LNCAP (cell line): ENCODE measurements around the gene OR1L6.

ENCODE experiments used
- TF ChIP-seq, protein P1 (sequence below): fragments of 450-650 bp; IDR thresholded peaks from 2 replicates; pipeline ENCODE4 v1.5.1; 2017; ENCODE audit warnings: mild to moderate bottlenecking

OR1L6 gene

DNA sequence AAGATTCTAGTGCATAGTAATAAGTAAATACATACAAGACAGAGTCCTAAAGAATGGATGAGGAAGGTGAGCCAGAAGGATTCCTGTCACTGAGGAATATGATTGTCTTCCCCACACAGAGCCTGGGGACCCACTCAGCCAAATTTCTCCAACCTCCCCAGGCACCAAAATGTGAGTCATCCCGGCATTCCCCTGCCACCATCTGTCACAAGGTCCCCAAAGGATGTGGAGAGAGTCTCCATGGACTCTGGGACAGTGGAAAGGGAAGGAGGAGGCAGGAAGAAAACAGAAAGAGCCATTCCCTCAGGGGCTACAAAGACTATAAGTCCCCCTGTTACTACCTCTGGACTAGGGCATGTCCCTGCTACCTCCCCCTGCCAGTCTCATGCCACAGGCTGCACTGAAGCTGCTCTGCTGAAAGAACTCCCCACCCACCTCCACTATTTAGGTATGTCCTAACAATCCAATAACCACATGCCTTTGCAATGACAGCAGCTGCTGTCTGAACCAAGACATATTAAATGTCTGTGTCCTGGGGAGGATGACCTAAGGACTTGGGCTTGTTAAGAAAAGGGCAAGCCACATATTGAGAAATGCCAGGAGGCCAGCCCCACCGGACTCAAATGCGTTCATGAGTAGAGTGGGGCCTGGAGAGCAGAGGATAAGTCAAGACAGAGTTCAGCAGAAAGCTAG is 36.0 kb downstream of the OR1L6 start:
- TF ChIP-seq, protein P1, sequence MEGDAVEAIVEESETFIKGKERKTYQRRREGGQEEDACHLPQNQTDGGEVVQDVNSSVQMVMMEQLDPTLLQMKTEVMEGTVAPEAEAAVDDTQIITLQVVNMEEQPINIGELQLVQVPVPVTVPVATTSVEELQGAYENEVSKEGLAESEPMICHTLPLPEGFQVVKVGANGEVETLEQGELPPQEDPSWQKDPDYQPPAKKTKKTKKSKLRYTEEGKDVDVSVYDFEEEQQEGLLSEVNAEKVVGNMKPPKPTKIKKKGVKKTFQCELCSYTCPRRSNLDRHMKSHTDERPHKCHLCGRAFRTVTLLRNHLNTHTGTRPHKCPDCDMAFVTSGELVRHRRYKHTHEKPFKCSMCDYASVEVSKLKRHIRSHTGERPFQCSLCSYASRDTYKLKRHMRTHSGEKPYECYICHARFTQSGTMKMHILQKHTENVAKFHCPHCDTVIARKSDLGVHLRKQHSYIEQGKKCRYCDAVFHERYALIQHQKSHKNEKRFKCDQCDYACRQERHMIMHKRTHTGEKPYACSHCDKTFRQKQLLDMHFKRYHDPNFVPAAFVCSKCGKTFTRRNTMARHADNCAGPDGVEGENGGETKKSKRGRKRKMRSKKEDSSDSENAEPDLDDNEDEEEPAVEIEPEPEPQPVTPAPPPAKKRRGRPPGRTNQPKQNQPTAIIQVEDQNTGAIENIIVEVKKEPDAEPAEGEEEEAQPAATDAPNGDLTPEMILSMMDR = no peak

DNA sequence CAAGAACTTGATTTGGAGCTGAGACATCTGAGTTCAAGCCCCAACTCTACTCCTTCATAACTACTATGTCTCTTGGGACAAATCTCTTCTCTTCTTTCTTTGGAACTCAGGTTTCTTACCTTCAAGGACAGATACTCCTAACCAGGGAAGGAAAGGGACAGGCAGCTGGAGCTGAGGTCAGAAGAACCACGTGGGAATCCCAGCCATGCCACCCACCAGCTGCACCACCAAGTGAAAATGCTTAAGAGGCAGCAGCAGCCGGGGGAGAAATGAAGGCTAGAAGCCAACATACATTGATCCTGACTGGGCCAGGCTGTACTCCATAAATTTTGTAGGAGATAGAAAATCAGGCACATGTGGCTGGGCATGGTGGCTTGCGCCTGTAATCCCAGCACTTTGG is 37.1 kb downstream of the OR1L6 start:
- TF ChIP-seq, protein P1 = no peak

DNA sequence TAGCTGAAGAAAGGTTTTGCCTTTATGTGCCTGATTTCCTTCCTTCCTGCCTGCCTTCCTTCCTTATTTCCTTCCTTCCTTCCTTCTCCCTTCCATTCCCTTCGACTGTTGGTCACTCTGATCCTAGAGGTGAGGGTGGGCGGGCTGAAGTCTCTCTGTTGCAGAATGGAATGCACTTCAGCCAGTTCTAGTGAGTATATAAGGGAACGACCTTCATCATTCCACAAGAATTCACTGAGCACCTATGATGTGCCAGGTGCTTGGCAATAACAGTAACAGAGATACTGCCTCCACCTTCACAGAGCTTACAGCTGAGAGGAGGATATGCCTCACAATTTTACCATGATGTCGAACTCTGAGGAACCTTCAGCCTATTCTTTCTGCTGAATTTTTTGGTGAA is 37.9 kb downstream of the OR1L6 start:
- TF ChIP-seq, protein P1 = no peak

DNA sequence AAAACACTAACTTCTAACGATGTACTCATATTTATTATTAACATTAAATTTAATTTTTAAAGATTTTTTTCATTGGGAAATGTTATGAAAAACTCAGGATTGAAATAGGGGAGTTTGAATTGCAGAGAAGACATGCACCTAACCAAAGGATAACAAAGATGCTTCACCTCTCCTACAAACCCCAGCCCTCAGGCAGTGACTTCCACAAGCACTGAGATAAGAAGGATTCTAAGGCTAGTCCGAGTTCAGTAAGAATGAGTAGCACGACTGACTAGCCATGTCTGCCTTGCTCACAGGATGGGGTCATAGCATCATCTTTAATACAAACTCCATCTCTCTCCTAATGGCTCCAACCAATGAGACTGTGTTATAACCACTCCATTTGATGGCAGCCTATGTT is 39.6 kb downstream of the OR1L6 start:
- TF ChIP-seq, protein P1 = no peak

DNA sequence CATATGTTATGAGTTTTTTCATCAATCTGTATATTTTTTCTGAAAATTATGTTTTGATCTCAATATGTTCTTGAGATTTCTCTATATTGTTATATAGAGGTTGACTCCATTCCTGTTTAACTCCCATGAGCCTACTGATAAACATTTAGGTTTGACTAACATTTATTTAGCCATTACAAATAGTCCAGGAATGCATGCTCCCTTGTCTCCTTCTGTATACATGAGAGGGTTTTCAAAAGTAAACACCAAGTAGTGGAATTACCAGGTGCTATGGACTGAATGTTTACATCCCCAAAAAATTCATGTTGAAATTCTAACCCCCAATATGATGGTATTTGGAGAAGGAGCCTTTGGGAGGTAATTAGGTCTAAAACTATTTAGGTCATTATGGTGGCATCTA is 43.2 kb downstream of the OR1L6 start:
- TF ChIP-seq, protein P1 = no peak

DNA sequence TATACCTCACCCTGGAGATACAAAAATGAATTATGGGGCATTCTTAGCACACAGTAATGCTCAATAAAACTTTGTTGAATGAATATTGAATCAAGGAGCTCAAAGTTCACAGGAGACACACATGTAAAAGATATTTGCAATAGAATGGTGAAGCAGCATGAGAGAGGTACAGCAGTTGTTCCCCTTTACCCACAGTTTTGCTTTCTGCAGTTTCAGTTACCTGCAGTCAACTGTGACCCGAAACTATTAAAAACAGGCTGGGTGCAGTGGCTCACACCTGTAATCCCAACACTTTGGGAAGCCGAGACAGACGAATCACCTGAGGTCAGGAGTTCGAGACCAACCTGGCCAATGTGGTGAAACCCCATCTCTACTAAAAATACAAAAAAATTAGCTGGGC is 44.2 kb downstream of the OR1L6 start:
- TF ChIP-seq, protein P1 = no peak

DNA sequence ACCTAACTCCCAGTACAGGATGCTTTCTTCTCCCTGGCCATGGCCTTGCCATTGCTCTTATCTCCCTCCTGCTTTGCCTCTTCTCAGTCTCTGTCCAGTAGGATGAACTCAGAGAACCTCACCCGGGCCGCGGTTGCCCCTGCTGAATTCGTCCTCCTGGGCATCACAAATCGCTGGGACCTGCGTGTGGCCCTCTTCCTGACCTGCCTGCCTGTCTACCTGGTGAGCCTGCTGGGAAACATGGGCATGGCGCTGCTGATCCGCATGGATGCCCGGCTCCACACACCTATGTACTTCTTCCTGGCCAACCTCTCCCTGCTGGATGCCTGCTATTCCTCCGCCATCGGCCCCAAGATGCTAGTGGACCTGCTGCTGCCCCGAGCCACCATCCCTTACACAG is 46.7 kb downstream of the OR1L6 start, which contains the start of gene OR5C1:
Gene OR5C1 (plus strand): TSS at position 103 of the 400 bp plus-strand sequence. CDS start 0 bp downstream, at position 103.
- TF ChIP-seq, protein P1 = no peak
